Hepatocyte (in vitro differentiated cells): ENCODE measurements around the gene GSTA5. TPM values are rescaled to one million over a fixed set of nuclear protein-coding genes. Genes with fewer than 3 reads are reported as not detected.

ENCODE experiments used
- DNase-seq: peaks from one replicate; pipeline ENCODE4 v3.0.0-alpha.2; 2016; ENCODE audit warnings: low spot score
- H2AFZ ChIP-seq: fragments of 200-600 bp; sonication (generic); 2 replicates; pipeline ENCODE4 v1.6.0; 2016; ENCODE audit warnings: antibody characterized with exemption, mild to moderate bottlenecking
- H3K27ac ChIP-seq: fragments of 200-600 bp; sonication (generic); 2 replicates; pipeline ENCODE4 v1.5.1; 2016; ENCODE audit warnings: mild to moderate bottlenecking
- H3K27me3 ChIP-seq: fragments of 200-600 bp; sonication (generic); 2 replicates; pipeline ENCODE4 v1.6.1; 2016
- H3K36me3 ChIP-seq: fragments of 200-600 bp; sonication (generic); replicated peaks from 2 replicates; pipeline ENCODE4 v1.5.1; 2016; ENCODE audit warnings: low read depth; ENCODE audit not compliant: insufficient read depth
- H3K4me1 ChIP-seq: fragments of 200-600 bp; sonication (generic); 2 replicates; pipeline ENCODE4 v1.5.1; 2016; ENCODE audit warnings: mild to moderate bottlenecking, moderate library complexity; ENCODE audit not compliant: insufficient read depth
- H3K4me2 ChIP-seq: fragments of 200-600 bp; sonication (generic); 2 replicates; pipeline ENCODE4 v1.6.0; 2016
- H3K4me3 ChIP-seq: fragments of 200-600 bp; sonication (generic); 2 replicates; pipeline ENCODE4 v1.5.1; 2016; ENCODE audit warnings: mild to moderate bottlenecking
- H3K79me2 ChIP-seq: fragments of 200-600 bp; sonication (generic); 2 replicates; pipeline ENCODE4 v1.6.0; 2017; ENCODE audit warnings: mild to moderate bottlenecking
- H3K9me2 ChIP-seq: fragments of 200-600 bp; sonication (generic); replicated peaks from 2 replicates; pipeline ENCODE4 v1.6.0; 2017; ENCODE audit warnings: mild to moderate bottlenecking; ENCODE audit not compliant: insufficient read depth
- H3K9me3 ChIP-seq: fragments of 200-600 bp; sonication (generic); 2 replicates; pipeline ENCODE4 v1.5.1; 2016; ENCODE audit warnings: low read depth, mild to moderate bottlenecking
- H4K20me1 ChIP-seq: fragments of 200-600 bp; sonication (generic); 2 replicates; pipeline ENCODE4 v1.6.0; 2016; ENCODE audit warnings: mild to moderate bottlenecking; ENCODE audit not compliant: insufficient read depth, poor library complexity, severe bottlenecking
- EZH2 ChIP-seq: fragments of 200-600 bp; sonication (generic); IDR thresholded peaks from 2 replicates; pipeline ENCODE4 v1.6.1; 2016; ENCODE audit warnings: antibody characterized with exemption, mild to moderate bottlenecking, borderline replicate concordance
- EZH2phosphoT487 ChIP-seq: fragments of 200-600 bp; sonication (generic); IDR thresholded peaks from one replicate; pipeline ENCODE4 v1.6.1; 2018; ENCODE audit warnings: antibody characterized with exemption, mild to moderate bottlenecking, low read depth, moderate library complexity; ENCODE audit not compliant: unreplicated experiment, severe bottlenecking
- WGBS: methylation state at CpG from one replicate; pipeline ENCODE4 v1.1.6; 2016; ENCODE audit warnings: low lambda C conversion rate; ENCODE audit errors: missing lambda C conversion rate; 5-methylcytosine and 5-hydroxymethylcytosine counted together
- polyA plus RNA-seq: library from polyadenylated mRNA; unstranded; fragments of >200 nt; fragmentation: Nextera tagmentation; extraction: Ambion mirVana; gene quantifications from 2 replicates; pipeline ENCODE4 v1.2.1, GENCODE V29; 2016
- total RNA-seq: library from RNA; depleted of rRNA; stranded (reverse); fragments of >200 nt; gene quantifications from 2 replicates; pipeline ENCODE4 v1.2.3, GENCODE V29; 2014
- TF ChIP-seq, protein P1 (sequence below): fragments of 200-600 bp; sonication (generic); IDR thresholded peaks from 2 replicates; pipeline ENCODE4 v1.5.1; 2016; ENCODE audit warnings: antibody characterized with exemption, mild to moderate bottlenecking; ENCODE audit not compliant: poor library complexity

Gene GSTA5
- total and polyA plus RNA-seq, 2 experiments from 2014 or later, result not detected

- peak; percentile 34 for DNase-seq
- Histone ChIP-seq H3K27ac (peak overlapping the region; percentile 50), H3K79me2 (no peaks in the 10 kb centered on the region), H3K36me3 (no peaks in the 10 kb centered on the region), H3K9me2 (no peaks in the 10 kb centered on the region), H4K20me1 (no peaks in the 10 kb centered on the region), H2AFZ (no peak overlapping the region), H3K4me1 (no peaks in the 10 kb centered on the region), H3K27me3 (no peaks in the 10 kb centered on the region), H3K4me2 (no peak overlapping the region), H3K9me3 (no peaks in the 10 kb centered on the region), H3K4me3 (no peak overlapping the region)
- TF ChIP-seq, protein P1, sequence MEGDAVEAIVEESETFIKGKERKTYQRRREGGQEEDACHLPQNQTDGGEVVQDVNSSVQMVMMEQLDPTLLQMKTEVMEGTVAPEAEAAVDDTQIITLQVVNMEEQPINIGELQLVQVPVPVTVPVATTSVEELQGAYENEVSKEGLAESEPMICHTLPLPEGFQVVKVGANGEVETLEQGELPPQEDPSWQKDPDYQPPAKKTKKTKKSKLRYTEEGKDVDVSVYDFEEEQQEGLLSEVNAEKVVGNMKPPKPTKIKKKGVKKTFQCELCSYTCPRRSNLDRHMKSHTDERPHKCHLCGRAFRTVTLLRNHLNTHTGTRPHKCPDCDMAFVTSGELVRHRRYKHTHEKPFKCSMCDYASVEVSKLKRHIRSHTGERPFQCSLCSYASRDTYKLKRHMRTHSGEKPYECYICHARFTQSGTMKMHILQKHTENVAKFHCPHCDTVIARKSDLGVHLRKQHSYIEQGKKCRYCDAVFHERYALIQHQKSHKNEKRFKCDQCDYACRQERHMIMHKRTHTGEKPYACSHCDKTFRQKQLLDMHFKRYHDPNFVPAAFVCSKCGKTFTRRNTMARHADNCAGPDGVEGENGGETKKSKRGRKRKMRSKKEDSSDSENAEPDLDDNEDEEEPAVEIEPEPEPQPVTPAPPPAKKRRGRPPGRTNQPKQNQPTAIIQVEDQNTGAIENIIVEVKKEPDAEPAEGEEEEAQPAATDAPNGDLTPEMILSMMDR, result no peak
- no peak for TF ChIP-seq EZH2
- TF ChIP-seq EZH2phosphoT487, result no peak
- WGBS, result 70% methylated on average over 3 of the region's 3 CpGs
Measured at GRCh38 chr6:52877168-52877567, 36.6 kb upstream of the GSTA5 start.

GRCh38 chr6:52876056-52876787 lies 35.6 kb upstream of the GSTA5 start:
- H2AFZ ChIP-seq, result no peak overlapping the region
- H3K9me2 ChIP-seq, result no peaks in the 10 kb centered on the region
- TF ChIP-seq EZH2 (no peak), EZH2phosphoT487 (no peak)
- TF ChIP-seq, protein P1, result no peak
- H3K4me3 ChIP-seq, result no peak overlapping the region
- H3K79me2 ChIP-seq, result no peaks in the 10 kb centered on the region
- H3K4me2 ChIP-seq, result no peak overlapping the region
- H3K4me1 ChIP-seq, result no peaks in the 10 kb centered on the region
- H3K9me3 ChIP-seq, result no peaks in the 10 kb centered on the region
- peak overlapping the region; percentile 50 for H3K27ac ChIP-seq
- H3K36me3 ChIP-seq, result no peaks in the 10 kb centered on the region
- no peaks in the 10 kb centered on the region for H4K20me1 ChIP-seq
- H3K27me3 ChIP-seq, result no peaks in the 10 kb centered on the region
- WGBS, result 84% methylated on average over 7 of the region's 7 CpGs
- peak; percentile 38 for DNase-seq

DNA sequence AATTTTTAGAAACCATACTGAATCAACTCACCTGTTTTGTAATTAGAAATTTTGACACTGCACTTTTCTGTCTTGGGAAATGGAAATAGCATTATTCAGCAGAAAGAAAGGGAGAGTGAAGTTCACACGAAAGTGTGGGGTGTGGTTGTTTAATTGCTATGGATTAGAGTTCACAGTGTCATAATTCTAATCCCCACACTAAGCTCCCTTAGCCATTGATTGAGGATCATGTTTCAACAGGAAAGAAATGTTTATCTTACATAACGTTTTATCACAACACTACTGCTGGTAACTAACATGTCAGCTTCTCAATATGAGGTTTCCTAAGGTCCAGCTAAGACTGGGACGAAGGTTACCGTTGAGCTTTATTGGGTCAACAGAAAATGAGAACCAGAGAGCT lies 31.4 kb upstream of the GSTA5 start:
- no peaks in the 10 kb centered on the region for H3K27me3 ChIP-seq
- no peak for DNase-seq
- TF ChIP-seq, protein P1, result no peak
- TF ChIP-seq EZH2phosphoT487, result no peak
- TF ChIP-seq EZH2, result no peak
- H3K4me1 ChIP-seq, result no peaks in the 10 kb centered on the region
- no peaks in the 10 kb centered on the region for H3K9me3 ChIP-seq
- no peak overlapping the region for H2AFZ ChIP-seq
- no peaks in the 10 kb centered on the region for H3K79me2 ChIP-seq
- H3K4me2 ChIP-seq, result no peak overlapping the region
- no peak overlapping the region for H3K27ac ChIP-seq
- 42% methylated on average over 4 of the region's 4 CpGs for WGBS
- H4K20me1 ChIP-seq, result no peaks in the 10 kb centered on the region
- H3K36me3 ChIP-seq, result no peaks in the 10 kb centered on the region
- H3K9me2 ChIP-seq, result no peaks in the 10 kb centered on the region
- no peak overlapping the region for H3K4me3 ChIP-seq
